NOMO-1 treated with dmso at 0.1 percent for 144 hours (cell line): ENCODE measurements around the gene COA8.

Source experiments
- DNase-seq: peaks from one replicate; lab custom pipeline; 2025; ENCODE audit not compliant: unreplicated experiment; lab: John Stamatoyannopoulos, UW

Gene COA8

DNA sequence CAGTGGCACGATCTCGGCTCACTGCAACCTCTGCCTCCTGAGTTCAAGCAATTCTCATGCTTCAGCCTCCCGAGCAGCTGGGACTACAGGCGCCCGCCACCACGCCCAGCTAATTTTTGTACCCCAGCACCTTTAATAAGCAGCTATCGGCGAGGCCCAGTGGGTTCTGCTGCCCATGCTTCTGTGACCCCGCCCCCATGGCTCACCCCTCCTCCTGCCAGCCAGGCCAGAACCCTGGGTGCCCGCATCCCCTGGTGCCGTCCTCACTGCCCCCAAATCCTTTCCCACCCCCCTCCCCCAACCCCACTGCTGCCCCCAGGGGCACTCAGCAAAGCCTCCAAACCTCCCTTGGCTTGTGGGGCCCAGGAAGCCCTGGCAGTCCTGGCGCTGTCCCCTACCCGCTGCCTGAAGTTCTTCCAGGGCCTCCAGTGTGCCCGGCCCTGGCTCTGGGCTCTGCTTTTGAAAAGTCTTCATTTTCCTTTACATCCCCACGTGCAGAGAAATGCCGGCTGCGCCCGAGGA lies 14.8 kb upstream of the COA8 start:
- DNase-seq: no peak

- no peak for DNase-seq
Measured at GRCh38 chr14:103548463-103549351, 14.1 kb upstream of the COA8 start.

DNA sequence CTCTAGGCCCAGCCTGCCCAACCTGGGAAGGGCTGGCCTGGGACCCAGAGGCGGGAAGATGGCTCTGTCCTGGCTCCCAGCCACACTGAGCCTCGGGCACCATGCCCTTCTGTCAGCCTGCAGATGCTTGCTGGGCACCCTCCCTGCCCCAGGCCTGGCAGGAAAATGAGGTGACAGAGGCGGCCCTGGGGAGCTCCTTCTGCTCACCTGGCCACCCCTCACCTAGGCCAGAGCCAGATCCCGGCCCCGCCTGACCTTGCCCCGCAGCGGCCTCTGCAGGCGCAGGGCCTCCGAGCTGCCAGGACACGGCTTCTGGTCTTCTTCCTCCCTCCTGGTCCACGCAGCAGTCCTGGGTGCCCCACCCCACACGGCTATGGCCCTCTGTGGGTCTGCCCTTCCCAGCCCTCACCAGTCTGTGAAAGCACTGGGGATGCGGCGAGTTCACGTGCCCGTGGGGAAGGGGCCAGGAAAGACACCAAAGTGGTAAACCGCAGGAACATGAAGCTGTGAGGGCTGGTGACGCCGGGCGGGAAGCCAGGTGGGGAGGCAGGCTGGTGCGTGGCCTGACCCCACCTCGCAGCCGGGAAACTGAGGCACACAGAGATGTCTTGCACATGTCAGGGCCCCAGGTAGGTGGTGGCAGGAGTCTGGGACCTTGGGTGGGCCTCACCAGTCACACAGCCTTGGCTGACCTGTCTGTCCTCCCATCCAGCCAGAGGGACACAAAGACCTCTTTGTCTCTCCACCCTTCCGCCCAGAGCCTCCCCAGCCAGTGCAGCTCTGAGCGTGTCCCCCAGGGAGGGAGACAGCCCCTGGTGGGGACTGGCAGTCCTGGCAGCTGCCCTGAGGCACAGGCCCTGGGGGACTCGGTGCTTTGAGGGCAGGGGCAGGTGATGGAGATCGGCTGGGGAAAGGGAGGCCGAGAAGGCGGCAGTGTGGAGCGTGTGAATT lies 13.1 kb upstream of the COA8 start:
- no peak for DNase-seq

DNA sequence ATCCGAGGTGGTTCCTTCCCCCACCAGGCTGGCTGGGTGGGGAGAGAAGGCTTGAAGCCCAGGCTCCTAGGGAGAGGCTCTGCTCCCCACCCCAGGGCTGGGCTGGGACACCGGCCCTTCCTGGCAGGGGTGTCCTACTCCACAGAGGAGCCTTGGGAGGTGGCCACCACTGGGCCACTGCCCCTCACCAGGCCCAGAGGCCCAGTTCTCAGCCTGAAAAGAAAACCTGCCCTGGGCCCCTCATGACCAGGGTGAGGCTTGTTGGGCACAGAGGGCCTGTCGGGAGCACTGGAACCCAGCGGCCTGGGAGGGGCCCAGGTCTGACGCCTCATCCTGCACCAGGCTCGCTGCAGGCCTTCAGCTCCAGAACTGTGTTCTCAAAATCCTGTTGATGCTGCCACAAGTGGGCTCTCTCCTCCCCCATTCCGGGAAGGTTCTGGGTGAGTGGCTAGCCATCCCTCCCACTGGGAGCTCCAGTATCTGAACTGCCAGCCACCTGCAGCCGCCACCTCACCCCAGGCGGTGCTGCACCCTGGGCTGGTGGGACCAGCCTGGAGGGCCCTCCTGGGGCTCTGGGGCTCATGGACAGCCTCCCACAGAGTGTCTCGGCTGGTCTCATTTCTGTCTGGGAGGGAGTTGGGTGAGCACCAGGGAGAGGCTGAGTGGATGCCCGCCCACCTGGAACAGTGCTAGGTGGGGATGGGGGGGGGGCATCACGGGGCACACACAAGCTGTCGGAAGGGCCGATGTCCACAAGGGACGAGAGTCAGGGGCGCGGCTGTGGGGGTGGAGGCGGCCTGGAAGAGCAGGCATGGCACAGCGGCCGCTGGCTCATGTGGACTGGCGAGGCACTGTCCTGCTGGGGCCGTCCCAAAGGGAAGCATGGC lies 12.1 kb upstream of the COA8 start:
- DNase-seq: no peak

DNA sequence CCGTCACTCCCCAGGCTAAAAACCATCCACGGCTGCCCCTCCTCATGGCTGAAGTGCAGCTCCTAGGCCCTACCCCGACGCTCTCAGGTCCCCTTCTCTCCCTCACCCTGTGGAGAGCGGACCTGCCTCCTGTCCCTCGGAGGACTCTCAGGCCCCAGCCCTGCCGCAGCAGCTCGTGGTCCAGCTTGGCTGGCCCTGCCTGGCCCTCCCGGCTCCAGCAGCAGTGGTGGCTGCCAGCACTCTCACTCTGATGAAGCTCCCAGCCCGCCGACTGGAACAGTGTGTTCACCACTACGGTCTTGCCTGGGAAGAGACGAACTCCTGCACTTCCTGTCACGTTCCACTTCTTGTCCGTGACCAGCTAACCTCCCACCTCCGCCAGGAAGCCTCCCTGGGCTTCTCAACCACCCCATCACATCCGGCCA lies 11.4 kb upstream of the COA8 start:
- DNase-seq: no peak

DNA sequence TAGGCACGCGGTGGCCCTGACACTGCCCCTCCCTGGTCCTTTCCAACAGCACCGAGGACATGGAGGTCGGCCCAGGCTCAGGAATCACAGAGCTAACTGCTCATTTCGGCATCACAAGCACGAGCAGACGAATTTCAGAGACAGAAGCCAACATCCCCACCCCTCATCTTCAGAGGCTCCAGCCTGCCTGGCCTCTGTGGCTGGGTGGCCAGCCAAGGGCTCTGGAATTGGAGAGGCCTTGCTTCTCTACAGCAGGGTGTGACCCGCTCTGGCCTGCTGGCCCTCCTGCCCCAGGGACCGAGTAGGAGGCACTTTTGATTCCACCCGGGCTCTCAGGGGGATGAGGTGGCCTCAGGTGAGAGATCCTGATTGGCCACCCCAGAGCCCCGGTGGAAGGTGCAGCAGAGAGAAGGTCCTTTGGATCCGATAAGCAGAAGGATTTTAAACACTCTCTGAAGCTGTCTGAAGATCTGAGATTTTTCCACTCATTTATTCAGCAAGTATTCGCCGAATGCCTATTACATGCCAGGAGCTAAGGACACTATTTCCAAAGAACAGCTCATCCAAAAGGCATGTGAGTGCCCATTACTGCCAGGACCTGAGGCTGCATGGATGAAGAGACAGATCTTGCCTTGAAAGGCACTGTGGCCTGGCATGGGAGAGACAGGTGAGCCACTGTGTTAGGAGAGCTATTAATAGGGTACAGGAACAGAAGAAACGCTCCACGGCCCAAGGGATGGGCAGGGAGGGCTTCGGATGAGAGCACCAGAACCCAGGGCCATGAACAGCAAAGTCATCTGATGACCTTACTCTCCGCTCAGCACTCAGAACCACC lies 10.5 kb upstream of the COA8 start:
- no peak for DNase-seq

- no peak for DNase-seq
Measured at GRCh38 chr14:103552846-103553210, 9.9 kb upstream of the COA8 start.

- no peak for DNase-seq
Measured at GRCh38 chr14:103555559-103556337, 7.0 kb upstream of the COA8 start.

DNA sequence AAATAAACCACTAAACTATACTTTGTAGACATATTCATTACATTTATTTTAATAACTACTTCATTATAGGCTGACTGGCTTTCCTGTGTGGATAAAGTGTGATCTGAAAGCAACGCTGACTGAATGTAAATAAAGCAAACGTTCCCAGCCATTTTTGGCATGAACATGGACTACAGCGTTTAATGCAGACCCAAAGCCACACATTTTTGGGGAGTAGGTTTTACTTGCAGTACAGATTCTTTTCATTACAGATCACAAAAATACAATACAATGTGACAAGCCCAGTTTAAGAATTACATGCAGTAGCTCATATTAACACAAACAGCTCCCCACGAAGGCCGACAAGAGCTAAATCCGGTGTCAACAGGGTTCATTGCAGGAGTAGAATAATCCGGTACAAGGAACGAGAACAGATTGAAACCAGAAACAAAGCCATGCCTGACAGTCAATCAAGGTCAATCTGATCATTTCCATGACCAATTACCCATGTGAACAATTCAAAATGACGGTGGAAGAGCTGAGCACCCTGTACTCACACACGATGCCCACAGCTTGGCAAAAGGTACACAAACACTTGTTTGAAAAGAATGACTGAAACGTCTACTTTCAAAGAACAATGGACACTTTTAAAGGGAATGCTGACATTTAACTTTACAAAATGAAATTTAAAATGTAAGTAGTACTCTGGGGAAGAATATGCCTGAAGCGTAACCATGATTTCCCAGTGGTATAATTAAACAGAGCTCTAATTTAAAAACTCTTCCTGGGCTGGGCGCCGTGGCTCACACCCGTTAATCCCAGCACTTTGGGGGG lies 5.6 kb upstream of the COA8 start:
- DNase-seq: no peak

GRCh38 chr14:103558071-103558882 lies 4.5 kb upstream of the COA8 start:
- DNase-seq: no peak

- no peak for DNase-seq
Measured at GRCh38 chr14:103559766-103560165, 3.0 kb upstream of the COA8 start.

DNA sequence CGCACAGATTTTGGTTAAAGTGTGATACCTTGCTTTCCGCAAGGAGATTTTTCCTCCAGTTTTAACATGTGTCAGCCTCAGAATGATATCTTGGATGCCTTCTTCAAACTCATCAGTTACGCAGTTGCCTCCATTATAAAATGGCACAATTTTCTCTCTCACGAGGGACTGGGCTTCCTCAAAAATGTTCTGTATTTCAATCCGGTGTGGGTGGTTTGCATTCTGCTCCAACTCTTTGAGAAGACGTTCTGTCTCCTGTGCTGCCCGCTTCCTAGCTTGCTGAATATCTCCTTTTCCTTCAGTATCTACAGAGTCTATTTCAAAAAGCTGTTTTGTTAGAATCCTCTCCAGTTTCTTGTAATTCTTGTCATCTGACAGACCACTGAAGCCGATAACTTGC lies 2.1 kb upstream of the COA8 start:
- DNase-seq: no peak

DNA sequence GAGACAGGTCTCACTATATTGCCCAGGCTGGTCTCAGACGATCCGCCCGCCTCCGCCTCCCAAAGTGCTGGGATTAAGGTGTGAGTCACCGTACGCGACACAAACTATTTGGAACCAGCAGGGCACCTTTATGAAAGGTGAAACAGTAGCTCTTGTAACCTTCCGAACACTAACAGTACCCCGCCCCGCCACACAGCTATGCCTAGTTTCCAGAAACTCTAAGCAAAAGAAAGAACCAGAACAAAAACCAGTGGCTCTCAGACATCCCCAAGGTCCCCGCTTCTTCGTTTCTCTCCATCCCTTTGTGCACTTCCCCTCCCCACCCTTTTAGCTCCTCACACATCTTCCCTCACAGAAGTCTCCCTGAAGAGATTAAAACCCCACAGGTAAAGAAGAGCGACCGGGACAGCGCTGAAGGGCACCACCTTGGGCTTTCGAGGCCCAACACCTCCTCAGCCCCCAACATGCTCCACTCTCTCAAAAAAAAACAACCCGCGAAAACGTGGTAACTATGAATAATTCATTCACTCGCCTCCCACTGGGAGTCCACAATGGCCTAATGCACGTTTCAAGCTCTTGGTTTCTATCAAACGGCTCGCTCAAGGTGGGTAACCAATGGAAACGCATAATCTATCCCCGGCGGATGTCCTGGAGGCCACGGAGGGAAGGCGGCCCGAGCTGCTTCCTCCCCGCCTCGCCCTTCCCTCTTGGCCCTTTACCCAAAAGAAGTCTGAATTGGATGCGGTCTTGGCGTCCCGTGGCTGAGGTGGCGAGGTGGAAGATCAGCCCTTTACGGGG lies 1.2 kb upstream of the COA8 start:
- DNase-seq: peak; percentile 31

- DNase-seq: no peak
Measured at GRCh38 chr14:103562179-103562428, 656 bp upstream of the COA8 start.

DNA sequence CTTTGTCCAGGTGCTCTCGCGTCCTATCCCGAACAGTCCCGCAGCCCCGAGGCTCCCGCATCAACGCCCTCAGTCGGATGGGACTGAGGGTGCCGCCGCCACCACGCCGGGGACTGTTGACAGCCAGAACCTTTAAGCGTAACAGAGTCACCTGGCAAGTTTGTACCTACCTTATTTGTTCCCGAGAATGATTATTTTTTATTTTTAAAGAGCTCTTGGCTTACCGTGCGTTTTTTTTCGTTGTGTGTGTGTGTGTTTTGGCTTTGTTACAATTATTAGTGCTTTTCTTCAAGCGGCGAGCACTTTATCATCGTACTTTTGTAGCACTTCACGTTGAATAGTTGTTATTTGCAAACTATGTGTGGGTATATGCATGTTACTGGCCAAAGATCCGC lies 463 bp downstream of the COA8 start:
- no peak for DNase-seq

- no peak for DNase-seq
Measured at GRCh38 chr14:103563844-103564505, 1.2 kb downstream of the COA8 start.
